HEK293 (cell line): Measurements from ENCODE around the gene ZNF23.

Experiments
- AEBP2 ChIP-seq: fragments of 450-650 bp; formaldehyde crosslinking; IDR thresholded peaks from 2 replicates; pipeline ENCODE4 v1.5.1; 2016; ENCODE audit warnings: missing biosample characterization, missing genetic modification characterization, borderline replicate concordance
- GLIS1 ChIP-seq: fragments of 450-650 bp; formaldehyde crosslinking; IDR thresholded peaks from 2 replicates; pipeline ENCODE4 v1.5.1; 2016; ENCODE audit warnings: missing biosample characterization, missing genetic modification characterization
- HOXA7 ChIP-seq: sonication (generic); formaldehyde crosslinking; IDR thresholded peaks from 2 replicates; pipeline ENCODE4 v1.8.1; 2022; ENCODE audit warnings: missing genetic modification reagents, borderline replicate concordance
- MYNN ChIP-seq: fragments of 450-650 bp; formaldehyde crosslinking; IDR thresholded peaks from 2 replicates; pipeline ENCODE4 v1.5.1; 2016; ENCODE audit warnings: missing biosample characterization, missing genetic modification characterization, borderline replicate concordance
- PATZ1 ChIP-seq: fragments of 450-650 bp; formaldehyde crosslinking; IDR thresholded peaks from 2 replicates; pipeline ENCODE4 v1.5.1; 2016; ENCODE audit warnings: missing biosample characterization, missing genetic modification characterization
- ZBTB26 ChIP-seq: fragments of 450-650 bp; formaldehyde crosslinking; optimal IDR thresholded peaks from 2 replicates; pipeline ENCODE3; 2016; ENCODE audit warnings: missing biosample characterization, mild to moderate bottlenecking, missing genetic modification characterization
- ZBTB48 ChIP-seq: fragments of 450-650 bp; formaldehyde crosslinking; IDR thresholded peaks from 2 replicates; pipeline ENCODE4 v1.5.1; 2016; ENCODE audit warnings: missing biosample characterization, missing genetic modification characterization
- ZFHX2 ChIP-seq: fragments of 450-650 bp; formaldehyde crosslinking; conservative IDR thresholded peaks from 2 replicates; pipeline ENCODE4 v1.5.1; 2016; ENCODE audit warnings: missing biosample characterization, missing genetic modification characterization
- ZFP41 ChIP-seq: fragments of 450-650 bp; formaldehyde crosslinking; IDR thresholded peaks from 2 replicates; pipeline ENCODE4 v1.5.1; 2016; ENCODE audit warnings: missing biosample characterization, missing genetic modification characterization, borderline replicate concordance
- ZNF169 ChIP-seq: fragments of 450-650 bp; formaldehyde crosslinking; IDR thresholded peaks from 2 replicates; pipeline ENCODE4 v1.5.1; 2016; ENCODE audit warnings: missing biosample characterization, missing genetic modification characterization
- ZNF214 ChIP-seq: fragments of 450-650 bp; formaldehyde crosslinking; IDR thresholded peaks from 2 replicates; pipeline ENCODE4 v1.5.1; 2017; ENCODE audit warnings: missing biosample characterization, mild to moderate bottlenecking, missing genetic modification characterization, borderline replicate concordance
- ZNF311 ChIP-seq: fragments of 450-650 bp; formaldehyde crosslinking; IDR thresholded peaks from 2 replicates; pipeline ENCODE4 v1.5.1; 2017; ENCODE audit warnings: missing biosample characterization, missing genetic modification characterization, borderline replicate concordance
- ZNF350 ChIP-seq: fragments of 450-650 bp; formaldehyde crosslinking; IDR thresholded peaks from 2 replicates; pipeline ENCODE4 v1.5.0; 2017; ENCODE audit warnings: missing biosample characterization, mild to moderate bottlenecking, missing genetic modification characterization
- ZNF433 ChIP-seq: fragments of 450-650 bp; formaldehyde crosslinking; IDR thresholded peaks from 2 replicates; pipeline ENCODE4 v1.5.1; 2016; ENCODE audit warnings: missing biosample characterization, missing genetic modification characterization, low read depth
- ZNF48 ChIP-seq: fragments of 450-650 bp; formaldehyde crosslinking; IDR thresholded peaks from 2 replicates; pipeline ENCODE4 v1.5.1; 2016; ENCODE audit warnings: missing biosample characterization, missing genetic modification characterization
- ZNF555 ChIP-seq: fragments of 450-650 bp; formaldehyde crosslinking; conservative IDR thresholded peaks from 2 replicates; pipeline ENCODE4 v1.5.1; 2017; ENCODE audit warnings: missing biosample characterization, mild to moderate bottlenecking, missing genetic modification characterization, inconsistent platforms
- ZNF560 ChIP-seq: fragments of 450-650 bp; formaldehyde crosslinking; IDR thresholded peaks from 2 replicates; pipeline ENCODE4 v1.5.1; 2017; ENCODE audit warnings: missing biosample characterization, missing genetic modification characterization, borderline replicate concordance
- ZNF596 ChIP-seq: fragments of 450-650 bp; IDR thresholded peaks from 2 replicates; pipeline ENCODE4 v1.5.0; 2018; ENCODE audit warnings: missing biosample characterization, mild to moderate bottlenecking, missing genetic modification characterization, moderate library complexity
- ZNF610 ChIP-seq: fragments of 450-650 bp; formaldehyde crosslinking; IDR thresholded peaks from 2 replicates; pipeline ENCODE4 v1.5.1; 2016; ENCODE audit warnings: missing biosample characterization, missing genetic modification characterization, borderline replicate concordance
- ZNF660 ChIP-seq: fragments of 450-650 bp; IDR thresholded peaks from 2 replicates; pipeline ENCODE4 v1.5.1; 2018; ENCODE audit warnings: missing biosample characterization, mild to moderate bottlenecking, missing genetic modification characterization
- TF ChIP-seq, protein P1 (sequence below): fragments of 450-650 bp; formaldehyde crosslinking; IDR thresholded peaks from 2 replicates; pipeline ENCODE4 v1.5.1; 2016; ENCODE audit warnings: missing biosample characterization, missing genetic modification characterization
- TF ChIP-seq, protein P2 (sequence below): sonication (generic); formaldehyde crosslinking; IDR thresholded peaks from 2 replicates; pipeline ENCODE4 v1.8.1; 2022; ENCODE audit warnings: mild to moderate bottlenecking, moderate library complexity, missing genetic modification reagents
- TF ChIP-seq, protein P3 (sequence below): fragments of 450-650 bp; formaldehyde crosslinking; IDR thresholded peaks from 2 replicates; pipeline ENCODE4 v1.5.1; 2017; ENCODE audit warnings: missing biosample characterization, missing genetic modification characterization
- TF ChIP-seq, protein P4 (sequence below): fragments of 450-650 bp; formaldehyde crosslinking; IDR thresholded peaks from 2 replicates; pipeline ENCODE4 v1.5.1; 2016; ENCODE audit warnings: missing biosample characterization, missing genetic modification characterization

Gene ZNF23

GRCh38 chr16:71425746-71426068 is 36.3 kb downstream of the ZNF23 start (continued):
- TF ChIP-seq, protein P1, sequence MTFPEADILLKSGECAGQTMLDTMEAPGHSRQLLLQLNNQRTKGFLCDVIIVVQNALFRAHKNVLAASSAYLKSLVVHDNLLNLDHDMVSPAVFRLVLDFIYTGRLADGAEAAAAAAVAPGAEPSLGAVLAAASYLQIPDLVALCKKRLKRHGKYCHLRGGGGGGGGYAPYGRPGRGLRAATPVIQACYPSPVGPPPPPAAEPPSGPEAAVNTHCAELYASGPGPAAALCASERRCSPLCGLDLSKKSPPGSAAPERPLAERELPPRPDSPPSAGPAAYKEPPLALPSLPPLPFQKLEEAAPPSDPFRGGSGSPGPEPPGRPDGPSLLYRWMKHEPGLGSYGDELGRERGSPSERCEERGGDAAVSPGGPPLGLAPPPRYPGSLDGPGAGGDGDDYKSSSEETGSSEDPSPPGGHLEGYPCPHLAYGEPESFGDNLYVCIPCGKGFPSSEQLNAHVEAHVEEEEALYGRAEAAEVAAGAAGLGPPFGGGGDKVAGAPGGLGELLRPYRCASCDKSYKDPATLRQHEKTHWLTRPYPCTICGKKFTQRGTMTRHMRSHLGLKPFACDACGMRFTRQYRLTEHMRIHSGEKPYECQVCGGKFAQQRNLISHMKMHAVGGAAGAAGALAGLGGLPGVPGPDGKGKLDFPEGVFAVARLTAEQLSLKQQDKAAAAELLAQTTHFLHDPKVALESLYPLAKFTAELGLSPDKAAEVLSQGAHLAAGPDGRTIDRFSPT: no peak
- TF ChIP-seq GLIS1: peak; percentile 70; the same call in 1 of the 2 replicates
- TF ChIP-seq ZNF610 (tag by site-specific recombination): no peak
- no peak for TF ChIP-seq ZNF660 (tag by site-specific recombination)
- TF ChIP-seq ZNF350 (tag by site-specific recombination): no peak
- TF ChIP-seq, protein P2, sequence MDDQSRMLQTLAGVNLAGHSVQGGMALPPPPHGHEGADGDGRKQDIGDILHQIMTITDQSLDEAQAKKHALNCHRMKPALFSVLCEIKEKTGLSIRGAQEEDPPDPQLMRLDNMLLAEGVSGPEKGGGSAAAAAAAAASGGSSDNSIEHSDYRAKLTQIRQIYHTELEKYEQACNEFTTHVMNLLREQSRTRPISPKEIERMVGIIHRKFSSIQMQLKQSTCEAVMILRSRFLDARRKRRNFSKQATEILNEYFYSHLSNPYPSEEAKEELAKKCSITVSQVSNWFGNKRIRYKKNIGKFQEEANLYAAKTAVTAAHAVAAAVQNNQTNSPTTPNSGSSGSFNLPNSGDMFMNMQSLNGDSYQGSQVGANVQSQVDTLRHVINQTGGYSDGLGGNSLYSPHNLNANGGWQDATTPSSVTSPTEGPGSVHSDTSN (CRISPR knock-in tag): no peak
- no peak for TF ChIP-seq ZNF48 (tag by site-specific recombination)
- no peak for TF ChIP-seq ZFP41 (tag by site-specific recombination)
- TF ChIP-seq AEBP2 (tag by site-specific recombination): no peak
- no peak for TF ChIP-seq ZNF214 (tag by site-specific recombination)
- TF ChIP-seq, protein P3, sequence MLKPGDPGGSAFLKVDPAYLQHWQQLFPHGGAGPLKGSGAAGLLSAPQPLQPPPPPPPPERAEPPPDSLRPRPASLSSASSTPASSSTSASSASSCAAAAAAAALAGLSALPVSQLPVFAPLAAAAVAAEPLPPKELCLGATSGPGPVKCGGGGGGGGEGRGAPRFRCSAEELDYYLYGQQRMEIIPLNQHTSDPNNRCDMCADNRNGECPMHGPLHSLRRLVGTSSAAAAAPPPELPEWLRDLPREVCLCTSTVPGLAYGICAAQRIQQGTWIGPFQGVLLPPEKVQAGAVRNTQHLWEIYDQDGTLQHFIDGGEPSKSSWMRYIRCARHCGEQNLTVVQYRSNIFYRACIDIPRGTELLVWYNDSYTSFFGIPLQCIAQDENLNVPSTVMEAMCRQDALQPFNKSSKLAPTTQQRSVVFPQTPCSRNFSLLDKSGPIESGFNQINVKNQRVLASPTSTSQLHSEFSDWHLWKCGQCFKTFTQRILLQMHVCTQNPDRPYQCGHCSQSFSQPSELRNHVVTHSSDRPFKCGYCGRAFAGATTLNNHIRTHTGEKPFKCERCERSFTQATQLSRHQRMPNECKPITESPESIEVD (tag by site-specific recombination): no peak
- TF ChIP-seq, protein P4, sequence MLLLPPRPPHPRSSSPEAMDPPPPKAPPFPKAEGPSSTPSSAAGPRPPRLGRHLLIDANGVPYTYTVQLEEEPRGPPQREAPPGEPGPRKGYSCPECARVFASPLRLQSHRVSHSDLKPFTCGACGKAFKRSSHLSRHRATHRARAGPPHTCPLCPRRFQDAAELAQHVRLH (tag by site-specific recombination): no peak
- 0 out of 2 replicates have a peak, but pooled peaks have one; percentile 13 for TF ChIP-seq ZBTB48 (tag by site-specific recombination)
- no peak for TF ChIP-seq HOXA7 (CRISPR knock-in tag)
- no peak for TF ChIP-seq ZNF596 (tag by site-specific recombination)
- 0 out of 2 replicates have a peak, but pooled peaks have one; percentile 26 for TF ChIP-seq PATZ1 (tag by site-specific recombination)
- TF ChIP-seq ZNF169 (tag by site-specific recombination): 0 out of 2 replicates have a peak, but pooled peaks have one; percentile 19
- no peak for TF ChIP-seq ZNF555 (tag by site-specific recombination)
- no peak for TF ChIP-seq ZNF311 (tag by site-specific recombination)
- TF ChIP-seq ZNF433 (tag by site-specific recombination): no peak
- TF ChIP-seq ZFHX2: no peak
- TF ChIP-seq MYNN (tag by site-specific recombination): no peak
- no peak for TF ChIP-seq ZBTB26 (tag by site-specific recombination)
- no peak for TF ChIP-seq ZNF560 (tag by site-specific recombination)
